WTC11 (cell line): Measurements from ENCODE around the gene COPS4. TPM values are rescaled to one million over a fixed set of nuclear protein-coding genes. Genes with fewer than 3 reads are reported as not detected.

Experiments
- total RNA-seq: library from RNA; stranded (reverse); gene quantifications from 3 replicates; pipeline ENCODE4 v1.2.3, GENCODE V29; 2021

COPS4 gene
- total RNA-seq, 1 experiment from 2014 or later, result 30.9 TPM

Other genes starting within 250 kb of the COPS4 start
- gene SCD5, start 236.4 kb upstream of the COPS4 start, total RNA-seq, result 4.6 to 6.3 TPM (median 4.9 TPM) in 3 replicates
- 106 to 137 TPM (median 122 TPM) in 3 replicates for gene SEC31A, start 144.0 kb upstream of the COPS4 start, total RNA-seq
- gene THAP9, start 134.4 kb upstream of the COPS4 start, total RNA-seq, result 16.8 to 17.7 TPM (median 17.0 TPM) in 3 replicates
- gene LIN54, start 24.4 kb upstream of the COPS4 start, total RNA-seq, result 11.8 to 13.2 TPM (median 12.7 TPM) in 3 replicates
- 1.4 to 3.1 TPM (median 1.6 TPM) in 3 replicates for gene PLAC8, start 79.5 kb downstream of the COPS4 start, total RNA-seq
- gene COQ2, start 249.6 kb downstream of the COPS4 start, total RNA-seq, result 20.5 to 22.8 TPM (median 21.6 TPM) in 3 replicates